Endodermal cell (in vitro differentiated cells): ENCODE measurements around the gene DOK6. TPM values are rescaled to one million over a fixed set of nuclear protein-coding genes. Genes with fewer than 3 reads are reported as not detected.

Experiments used
- DNase-seq: peaks from one replicate; pipeline ENCODE4 v3.0.0-alpha.2; 2017
- H3K27ac ChIP-seq: 2 replicates; pipeline ENCODE4 v1.5.1; 2013; ENCODE audit warnings: mild to moderate bottlenecking, low read depth, low read length, moderate library complexity
- H3K27me3 ChIP-seq: 2 replicates; pipeline ENCODE4 v1.6.1; 2013; ENCODE audit warnings: mild to moderate bottlenecking, low read length, moderate library complexity; ENCODE audit not compliant: insufficient read depth, control insufficient read depth, poor library complexity, severe bottlenecking
- H3K36me3 ChIP-seq: 2 replicates; pipeline ENCODE4 v1.7.0; 2013; ENCODE audit warnings: mild to moderate bottlenecking, low read length, moderate library complexity; ENCODE audit not compliant: control insufficient read depth, insufficient read depth
- H3K4me1 ChIP-seq: one replicate; pipeline ENCODE4 v1.7.0; 2013; ENCODE audit warnings: low read length; ENCODE audit not compliant: control insufficient read depth, insufficient read depth
- H3K4me3 ChIP-seq: 2 replicates; pipeline ENCODE4 v1.5.1; 2013; ENCODE audit warnings: mild to moderate bottlenecking, low read length, moderate library complexity
- H3K9ac ChIP-seq: 2 replicates; pipeline ENCODE4 v1.6.1; 2013; ENCODE audit warnings: mild to moderate bottlenecking, low read length, moderate library complexity; ENCODE audit not compliant: poor library complexity, severe bottlenecking; ENCODE audit errors: extremely low read depth
- H3K9me3 ChIP-seq: 2 replicates; pipeline ENCODE4 v1.6.1; 2013; ENCODE audit warnings: mild to moderate bottlenecking, low read length, moderate library complexity; ENCODE audit not compliant: control insufficient read depth
- H3K27ac Mint-ChIP-seq: 2 replicates; pipeline ENCODE4 v1.8.0; 2020; ENCODE audit warnings: mixed read lengths
- H3K27me3 Mint-ChIP-seq: 2 replicates; pipeline ENCODE4 v1.8.0; 2021; ENCODE audit warnings: mild to moderate bottlenecking, mixed read lengths; ENCODE audit not compliant: insufficient read depth
- H3K36me3 Mint-ChIP-seq: 2 replicates; pipeline ENCODE4 v1.8.0; 2020; ENCODE audit warnings: low read depth, mixed read lengths
- H3K4me1 Mint-ChIP-seq: 2 replicates; pipeline ENCODE4 v1.8.0; 2020; ENCODE audit warnings: mixed read lengths
- H3K4me3 Mint-ChIP-seq: 2 replicates; pipeline ENCODE4 v1.8.0; 2020; ENCODE audit warnings: mild to moderate bottlenecking, moderate library complexity, mixed read lengths
- H3K9me3 Mint-ChIP-seq: 2 replicates; pipeline ENCODE4 v1.8.0; 2020; ENCODE audit warnings: mild to moderate bottlenecking, mixed read lengths
- WGBS, 2 experiments: methylation state at CpG; one replicate each; pipeline versions ENCODE4 v1.1.5 to v1.1.7; 2013; ENCODE audit warnings: missing lambda C conversion rate in 2 of 2, mixed read lengths in 1 of 2; ENCODE audit not compliant: insufficient coverage in 1 of 2, insufficient read length in 1 of 2; 5-methylcytosine and 5-hydroxymethylcytosine counted together
- total RNA-seq, 2 donors: library from RNA; stranded (reverse); fragmentation: NEBNext Ultra II Directional in 1 of 2; extraction: Animal tissue kit (Norgen Biotek cat#: 25700) in 1 of 2; gene quantifications; 2 replicates in 1 of 2; 3 replicates in 1 of 2; pipeline ENCODE4 v1.2.1, GENCODE V29; 2021
- TF ChIP-seq, protein P1 (sequence below): fragments of 200-600 bp; sonication (generic); conservative IDR thresholded peaks from 2 replicates; pipeline ENCODE4 v1.5.0; 2021; ENCODE audit warnings: antibody characterized with exemption, mild to moderate bottlenecking

DOK6 gene
- total RNA-seq, 2 donors from 2014 or later = 5.7 to 5.9 TPM

DNA sequence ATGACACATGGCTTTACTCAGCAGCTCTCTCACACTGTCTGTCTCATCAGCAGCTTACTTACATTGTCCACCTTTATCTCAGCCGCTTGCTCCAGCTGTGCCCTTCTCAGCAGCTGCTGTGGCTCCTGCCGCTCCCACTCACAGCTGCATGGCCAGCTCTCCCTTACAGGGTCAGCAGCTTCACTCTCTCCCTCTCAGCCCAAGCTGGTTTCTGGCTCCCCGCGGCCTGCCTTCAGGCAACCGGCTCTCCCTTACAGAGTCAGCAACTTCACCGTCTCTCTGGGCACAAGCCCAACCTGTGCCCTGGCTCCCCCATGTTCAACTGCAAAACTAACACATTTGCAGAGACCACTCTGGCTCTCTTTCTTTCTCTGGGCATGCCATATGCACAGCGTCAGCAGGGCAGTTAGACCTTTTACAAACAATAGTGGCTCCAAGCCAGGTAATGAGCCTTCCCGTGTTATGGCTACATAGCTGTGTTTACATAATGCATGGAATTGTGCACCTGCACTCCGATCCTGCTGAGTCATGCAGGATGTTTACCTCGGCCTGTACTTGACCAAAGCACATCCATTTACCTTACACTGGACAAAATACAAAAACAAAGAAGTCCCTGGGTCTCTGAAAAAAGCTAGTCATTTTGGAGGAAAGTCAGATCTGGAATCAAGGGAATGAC, 167.3 kb downstream of the DOK6 start:
- Mint-ChIP-seq H3K36me3 (peaks cover 9% of the 10 kb centered on the region), H3K9me3 (peaks cover 26% of the 10 kb centered on the region), H3K27ac (no peak overlapping the region), H3K4me3 (no peak overlapping the region), H3K27me3 (no peaks in the 10 kb centered on the region), H3K4me1 (no peaks in the 10 kb centered on the region)
- TF ChIP-seq, protein P1, sequence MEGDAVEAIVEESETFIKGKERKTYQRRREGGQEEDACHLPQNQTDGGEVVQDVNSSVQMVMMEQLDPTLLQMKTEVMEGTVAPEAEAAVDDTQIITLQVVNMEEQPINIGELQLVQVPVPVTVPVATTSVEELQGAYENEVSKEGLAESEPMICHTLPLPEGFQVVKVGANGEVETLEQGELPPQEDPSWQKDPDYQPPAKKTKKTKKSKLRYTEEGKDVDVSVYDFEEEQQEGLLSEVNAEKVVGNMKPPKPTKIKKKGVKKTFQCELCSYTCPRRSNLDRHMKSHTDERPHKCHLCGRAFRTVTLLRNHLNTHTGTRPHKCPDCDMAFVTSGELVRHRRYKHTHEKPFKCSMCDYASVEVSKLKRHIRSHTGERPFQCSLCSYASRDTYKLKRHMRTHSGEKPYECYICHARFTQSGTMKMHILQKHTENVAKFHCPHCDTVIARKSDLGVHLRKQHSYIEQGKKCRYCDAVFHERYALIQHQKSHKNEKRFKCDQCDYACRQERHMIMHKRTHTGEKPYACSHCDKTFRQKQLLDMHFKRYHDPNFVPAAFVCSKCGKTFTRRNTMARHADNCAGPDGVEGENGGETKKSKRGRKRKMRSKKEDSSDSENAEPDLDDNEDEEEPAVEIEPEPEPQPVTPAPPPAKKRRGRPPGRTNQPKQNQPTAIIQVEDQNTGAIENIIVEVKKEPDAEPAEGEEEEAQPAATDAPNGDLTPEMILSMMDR = no peak
- Histone ChIP-seq H3K4me3 (no peak overlapping the region), H3K4me1 (no peaks in the 10 kb centered on the region), H3K27ac (no peak overlapping the region), H3K9ac (no peak overlapping the region), H3K36me3 (no peaks in the 10 kb centered on the region), H3K27me3 (no peaks in the 10 kb centered on the region), H3K9me3 (peaks cover 19% of the 10 kb centered on the region)
- DNase-seq = peak; percentile 52
- WGBS, 2 experiments = 83 to 89% methylated on average over 9 to 10 of the region's 10 CpGs

- H3K27ac Mint-ChIP-seq = no peak overlapping the region
- Histone ChIP-seq H3K4me3 (no peak overlapping the region), H3K9ac (no peak overlapping the region), H3K4me1 (no peaks in the 10 kb centered on the region), H3K9me3 (peaks cover 19% of the 10 kb centered on the region), H3K27ac (no peak overlapping the region), H3K36me3 (no peaks in the 10 kb centered on the region), H3K27me3 (no peaks in the 10 kb centered on the region)
- no peak overlapping the region for H3K4me3 Mint-ChIP-seq
- H3K27me3 Mint-ChIP-seq = no peaks in the 10 kb centered on the region
- no peak for DNase-seq
- H3K4me1 Mint-ChIP-seq = no peaks in the 10 kb centered on the region
- H3K36me3 Mint-ChIP-seq = peaks cover 9% of the 10 kb centered on the region
- peaks cover 26% of the 10 kb centered on the region for H3K9me3 Mint-ChIP-seq
- TF ChIP-seq, protein P1 = no peak
- WGBS, 2 experiments = 93 to 100% methylated on average over 1 to 2 of the region's 2 CpGs
Measured at GRCh38 chr18:69569133-69569532, 168.4 kb downstream of the DOK6 start.

GRCh38 chr18:69574401-69574800, 173.7 kb downstream of the DOK6 start:
- Mint-ChIP-seq H3K9me3 (no peaks in the 10 kb centered on the region), H3K4me3 (no peak overlapping the region)
- TF ChIP-seq, protein P1 = no peak

More at GRCh38 chr18:69574401-69574800, 173.7 kb downstream of the DOK6 start:
- Histone ChIP-seq H3K4me1 (no peaks in the 10 kb centered on the region), H3K9me3 (peaks cover under 1% of the 10 kb centered on the region), H3K27me3 (no peaks in the 10 kb centered on the region), H3K27ac (no peak overlapping the region), H3K4me3 (no peak overlapping the region), H3K36me3 (no peaks in the 10 kb centered on the region), H3K9ac (no peak overlapping the region)
- DNase-seq = no peak
- Mint-ChIP-seq H3K27ac (no peak overlapping the region), H3K4me1 (no peaks in the 10 kb centered on the region), H3K27me3 (no peaks in the 10 kb centered on the region), H3K36me3 (no peaks in the 10 kb centered on the region)
- WGBS, 2 experiments = 96% methylated on average over 2 of the region's 2 CpGs; no CpG with 5 or more reads in 1 of the 2 experiments
